Eye (tissue), 1 donor: ENCODE data around the gene AGXT.
"Not testable (repeated sequence)": the region's sequence is repeated elsewhere in the genome, so short reads cannot be mapped to it uniquely, and the experiment has no call there.

Experiments used
- DNase-seq: peaks from one replicate; pipeline ENCODE4 v3.0.0-alpha.2; 2015

AGXT gene

GRCh38 chr2:240840435-240841060 lies 28.1 kb upstream of the AGXT start:
- peak; percentile 91 for DNase-seq

GRCh38 chr2:240846309-240846708 lies 22.3 kb upstream of the AGXT start:
- not testable (repeated sequence) for DNase-seq

- DNase-seq: no peak
Measured at GRCh38 chr2:240846873-240847595, 21.6 kb upstream of the AGXT start.

GRCh38 chr2:240847817-240848216 lies 20.8 kb upstream of the AGXT start:
- no peak for DNase-seq

GRCh38 chr2:240848900-240849680 lies 19.5 kb upstream of the AGXT start:
- no peak for DNase-seq

- no peak for DNase-seq
Measured at GRCh38 chr2:240850026-240850425, 18.6 kb upstream of the AGXT start.

- DNase-seq: no peak
Measured at GRCh38 chr2:240850756-240851077, 17.9 kb upstream of the AGXT start.

GRCh38 chr2:240851078-240851991 lies 17.3 kb upstream of the AGXT start:
- DNase-seq: peak; percentile 96

- no peak for DNase-seq
Measured at GRCh38 chr2:240852671-240853314, 15.8 kb upstream of the AGXT start.

GRCh38 chr2:240855670-240856069 lies 13.0 kb upstream of the AGXT start:
- no peak for DNase-seq

- no peak for DNase-seq
Measured at GRCh38 chr2:240856151-240856980, 12.3 kb upstream of the AGXT start.

GRCh38 chr2:240857039-240858008 lies 11.3 kb upstream of the AGXT start:
- DNase-seq: no peak

- no peak for DNase-seq
Measured at GRCh38 chr2:240858321-240858720, 10.3 kb upstream of the AGXT start.

GRCh38 chr2:240858871-240859270 lies 9.8 kb upstream of the AGXT start:
- no peak for DNase-seq

- no peak for DNase-seq
Measured at GRCh38 chr2:240861547-240861946, 7.1 kb upstream of the AGXT start.

GRCh38 chr2:240864475-240864874 lies 4.1 kb upstream of the AGXT start:
- DNase-seq: no peak

- no peak for DNase-seq
Measured at GRCh38 chr2:240865391-240865790, 3.2 kb upstream of the AGXT start.

- no peak for DNase-seq
Measured at GRCh38 chr2:240869109-240869955, 708 bp downstream of the AGXT start.
